GM18868 (cell line): ENCODE data around the gene EMX1.

Experiments used
- ATAC-seq: cut with Tn5 transposase; IDR thresholded peaks from one replicate; pipeline ENCODE4 v1.9.1; 2021; ENCODE audit warnings: mild to moderate bottlenecking, moderate library complexity; ENCODE audit not compliant: unreplicated experiment

The EMX1 gene

GRCh38 chr2:72956050-72956395, 38.7 kb downstream of the EMX1 start:
- ATAC-seq = no peak

- no peak for ATAC-seq
Measured at GRCh38 chr2:72956936-72957335, 39.6 kb downstream of the EMX1 start.

GRCh38 chr2:72958542-72959385, 41.4 kb downstream of the EMX1 start:
- ATAC-seq = no peak

GRCh38 chr2:72959554-72959953, 42.2 kb downstream of the EMX1 start:
- ATAC-seq = no peak

- ATAC-seq = no peak
Measured at GRCh38 chr2:72959995-72960981, 43.0 kb downstream of the EMX1 start.

GRCh38 chr2:72961036-72961720, 43.9 kb downstream of the EMX1 start:
- no peak for ATAC-seq

GRCh38 chr2:72961853-72962468, 44.6 kb downstream of the EMX1 start:
- ATAC-seq = no peak

GRCh38 chr2:72962911-72963310, 45.6 kb downstream of the EMX1 start:
- no peak for ATAC-seq

GRCh38 chr2:72963423-72964145, 46.3 kb downstream of the EMX1 start:
- ATAC-seq = no peak

GRCh38 chr2:72964146-72964525, 46.8 kb downstream of the EMX1 start:
- ATAC-seq = no peak

GRCh38 chr2:72965016-72965415, 47.7 kb downstream of the EMX1 start:
- no peak for ATAC-seq

- ATAC-seq = no peak
Measured at GRCh38 chr2:72965770-72966450, 48.6 kb downstream of the EMX1 start.

GRCh38 chr2:72968286-72968685, 51.0 kb downstream of the EMX1 start:
- ATAC-seq = no peak

GRCh38 chr2:72969706-72970105, 52.4 kb downstream of the EMX1 start:
- ATAC-seq = no peak

- no peak for ATAC-seq
Measured at GRCh38 chr2:72971036-72971435, 53.7 kb downstream of the EMX1 start.

GRCh38 chr2:72972352-72973136, 55.2 kb downstream of the EMX1 start:
- no peak for ATAC-seq

GRCh38 chr2:72973137-72973535, 55.8 kb downstream of the EMX1 start:
- ATAC-seq = no peak

GRCh38 chr2:72973566-72974435, 56.5 kb downstream of the EMX1 start:
- peak; percentile 97 for ATAC-seq
